HG03558 (cell line): ENCODE measurements around the gene OSBP2.
"Not testable (repeated sequence)": the region's sequence is repeated elsewhere in the genome, so short reads cannot be mapped to it uniquely, and the experiment has no call there.

ENCODE experiments used
- ATAC-seq: cut with Tn5 transposase; IDR thresholded peaks from one replicate; pipeline ENCODE4 v1.9.1; 2021; ENCODE audit warnings: moderate number of reproducible peaks; ENCODE audit not compliant: unreplicated experiment; ENCODE audit errors: extremely low read depth

OSBP2 gene

DNA sequence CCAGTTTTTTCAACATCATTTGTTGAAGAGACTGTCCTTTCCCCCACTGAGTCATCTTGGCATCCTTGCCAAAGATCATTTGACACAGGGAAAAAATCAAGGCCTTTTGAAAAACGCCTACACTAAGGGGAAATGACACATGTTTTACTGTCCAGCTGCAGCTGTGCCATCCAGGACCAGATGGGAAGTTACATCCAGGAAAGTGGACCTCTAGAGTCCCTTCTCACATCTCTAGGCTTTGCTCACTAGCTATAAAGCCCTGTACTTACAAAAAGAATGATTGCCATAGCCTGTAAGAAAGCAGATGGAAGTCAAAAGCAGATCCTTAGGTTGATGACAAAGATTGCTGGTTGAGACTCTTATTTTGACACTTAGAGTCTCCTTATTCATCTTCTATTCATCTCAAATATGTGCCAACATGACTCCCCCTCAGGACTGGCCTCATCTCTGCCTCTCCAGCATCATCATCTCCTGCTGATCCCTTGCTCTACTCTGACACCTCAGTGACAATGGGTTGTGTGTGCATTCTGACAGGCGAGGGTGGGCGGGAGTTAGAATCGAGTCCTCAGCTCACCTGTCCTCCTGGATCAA lies 22.8 kb downstream of the OSBP2 start:
- no peak for ATAC-seq

DNA sequence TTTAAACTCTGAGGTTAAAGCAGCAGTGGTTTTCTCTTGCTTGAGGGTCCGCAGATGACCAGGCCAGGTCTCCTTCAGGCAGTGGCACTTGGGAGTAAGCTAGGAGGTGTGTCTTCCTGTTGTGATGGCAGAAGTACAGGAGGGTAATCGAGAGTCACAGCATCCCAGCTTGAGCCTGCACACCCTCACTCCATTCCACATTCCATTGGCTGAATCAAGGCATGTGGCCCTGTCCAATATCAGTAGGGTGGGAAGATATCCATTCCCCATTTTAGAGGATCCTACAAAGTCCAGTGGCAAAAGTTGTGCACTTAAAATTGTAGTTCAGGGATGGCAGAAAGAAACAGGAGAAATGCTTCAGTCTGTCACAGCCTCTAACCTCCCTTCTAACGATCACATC lies 23.3 kb downstream of the OSBP2 start:
- ATAC-seq: no peak

GRCh38 chr22:30718491-30718890 lies 23.8 kb downstream of the OSBP2 start:
- no peak for ATAC-seq

- no peak for ATAC-seq
These were observed 24.3 kb downstream of the OSBP2 start for GRCh38 chr22:30718938-30719337.

- ATAC-seq: no peak
These were observed 25.7 kb downstream of the OSBP2 start for GRCh38 chr22:30720263-30720837.

GRCh38 chr22:30721741-30722140 lies 27.1 kb downstream of the OSBP2 start:
- no peak for ATAC-seq

- ATAC-seq: no peak
These were observed 34.2 kb downstream of the OSBP2 start for GRCh38 chr22:30728826-30729225.

DNA sequence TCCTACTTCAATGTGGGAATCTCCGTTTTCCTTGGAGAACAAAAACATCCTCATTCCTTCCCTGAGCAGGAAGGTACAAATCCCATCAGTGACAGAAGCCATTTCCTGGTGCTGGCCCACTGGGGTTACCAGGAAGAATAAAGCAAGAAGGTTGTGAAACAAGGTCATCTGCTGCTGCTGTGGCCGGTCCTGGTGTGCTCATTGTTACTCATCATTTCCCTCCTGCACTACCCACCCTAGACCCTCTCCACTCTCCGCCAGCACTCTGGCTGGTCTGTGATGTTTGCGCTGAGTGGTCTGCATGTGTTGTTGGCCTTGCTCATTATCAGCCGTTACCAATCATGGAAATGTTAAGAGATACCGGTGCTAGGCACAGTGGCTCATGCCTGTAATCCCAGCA lies 37.0 kb downstream of the OSBP2 start:
- no peak for ATAC-seq

DNA sequence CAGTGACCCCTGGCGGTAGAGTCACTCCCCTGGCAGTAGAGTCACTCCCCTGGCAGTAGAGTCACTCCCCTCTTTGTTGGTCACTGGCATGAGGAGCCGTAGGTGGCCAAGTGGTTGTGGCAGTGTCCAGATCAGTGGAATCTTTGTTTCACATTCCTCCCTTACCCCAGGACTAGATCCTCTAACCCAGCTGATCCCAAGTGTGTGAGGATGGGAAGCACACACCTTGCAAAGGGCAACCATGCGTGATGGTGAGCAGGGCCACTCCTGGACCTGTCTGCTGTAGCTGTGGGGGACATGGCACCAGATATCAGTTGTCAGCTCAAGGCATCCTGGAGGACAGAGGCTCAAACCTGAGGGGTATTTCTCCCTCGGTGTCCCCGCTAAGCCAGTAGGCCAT lies 37.8 kb downstream of the OSBP2 start:
- no peak for ATAC-seq

GRCh38 chr22:30733181-30733631 lies 38.5 kb downstream of the OSBP2 start:
- ATAC-seq: no peak

GRCh38 chr22:30740007-30740406 lies 45.3 kb downstream of the OSBP2 start:
- not testable (repeated sequence) for ATAC-seq

GRCh38 chr22:30740511-30740910 lies 45.8 kb downstream of the OSBP2 start:
- ATAC-seq: not testable (repeated sequence)

GRCh38 chr22:30742291-30743256 lies 47.9 kb downstream of the OSBP2 start:
- no peak for ATAC-seq

DNA sequence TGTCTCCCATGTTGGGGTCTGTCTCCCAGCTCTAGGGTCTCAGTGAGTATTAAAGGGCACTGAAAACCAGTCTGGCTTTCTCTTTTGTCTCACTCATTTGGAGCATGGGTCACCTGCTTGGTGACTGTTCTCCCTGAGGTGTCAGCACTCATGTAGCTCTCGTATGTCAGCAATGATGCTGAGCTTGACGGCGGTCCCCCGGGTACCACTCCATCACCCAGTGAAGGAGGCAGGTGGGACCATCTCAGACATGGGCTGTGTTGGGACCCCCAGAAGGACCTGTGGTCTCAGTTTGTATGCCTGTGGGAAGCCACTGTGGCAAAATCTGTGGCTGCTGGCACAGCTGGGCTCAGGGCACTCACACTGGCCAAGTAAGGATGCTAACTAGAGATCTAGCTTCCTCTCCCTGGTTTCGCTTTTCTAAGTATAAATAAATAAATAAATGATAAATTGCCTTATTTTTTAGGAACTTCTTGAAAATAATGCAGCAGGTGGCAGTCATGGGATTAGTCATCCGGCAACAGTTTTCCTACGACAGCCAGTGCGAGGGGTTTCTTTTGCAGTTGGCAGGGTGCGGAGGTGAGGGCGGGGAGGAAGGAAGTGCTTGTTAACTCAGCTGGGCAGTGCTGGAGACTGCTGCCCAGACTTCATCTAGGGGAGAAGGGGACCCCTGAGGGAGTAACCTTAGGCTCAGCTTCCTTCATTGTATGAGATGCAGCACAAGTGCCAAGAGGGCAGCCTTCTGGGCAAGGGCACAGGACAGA lies 48.8 kb downstream of the OSBP2 start:
- ATAC-seq: no peak

DNA sequence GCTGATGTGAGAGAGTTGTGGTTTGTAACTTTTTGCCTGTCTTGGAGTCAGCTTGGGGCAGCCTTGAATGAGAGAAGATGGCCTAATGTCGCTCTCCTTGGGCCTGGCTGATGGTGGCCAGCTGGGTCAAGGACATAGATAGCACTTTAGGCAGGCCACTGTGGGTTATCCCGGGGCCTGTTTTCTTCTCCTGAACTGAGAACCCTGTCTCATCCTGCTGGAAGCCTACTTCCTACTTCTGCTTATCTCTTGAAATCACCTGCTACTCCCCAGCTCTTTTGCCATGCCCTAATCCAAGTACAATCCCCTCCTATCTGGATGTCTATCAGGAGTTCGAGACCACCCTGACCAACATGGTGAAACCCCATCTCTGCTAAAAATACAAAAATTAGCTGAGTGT lies 49.5 kb downstream of the OSBP2 start:
- ATAC-seq: no peak

- no peak for ATAC-seq
These were observed 52.8 kb downstream of the OSBP2 start for GRCh38 chr22:30747493-30747892.

GRCh38 chr22:30749272-30749671 lies 54.6 kb downstream of the OSBP2 start:
- ATAC-seq: no peak

- ATAC-seq: no peak
These were observed 55.2 kb downstream of the OSBP2 start for GRCh38 chr22:30749849-30750248.

DNA sequence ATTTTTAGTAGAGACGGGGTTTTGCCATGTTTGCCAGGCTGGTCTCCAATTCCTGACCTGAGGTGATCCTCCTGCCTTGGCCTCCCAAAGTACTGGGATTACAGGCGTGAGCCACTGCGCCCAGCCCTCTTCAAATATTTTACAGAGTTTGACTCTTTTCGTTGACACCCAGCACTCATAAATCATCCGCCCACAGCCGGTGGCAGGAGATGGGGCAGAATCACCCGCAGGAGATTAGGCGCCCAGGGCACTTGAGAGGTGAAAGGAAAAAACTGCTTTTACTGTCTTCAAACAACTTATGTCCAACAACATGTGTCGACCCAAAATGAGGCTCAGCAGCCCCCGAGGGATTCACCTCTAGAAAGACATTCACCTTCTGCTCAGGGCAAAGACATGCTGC lies 56.9 kb downstream of the OSBP2 start:
- ATAC-seq: no peak

DNA sequence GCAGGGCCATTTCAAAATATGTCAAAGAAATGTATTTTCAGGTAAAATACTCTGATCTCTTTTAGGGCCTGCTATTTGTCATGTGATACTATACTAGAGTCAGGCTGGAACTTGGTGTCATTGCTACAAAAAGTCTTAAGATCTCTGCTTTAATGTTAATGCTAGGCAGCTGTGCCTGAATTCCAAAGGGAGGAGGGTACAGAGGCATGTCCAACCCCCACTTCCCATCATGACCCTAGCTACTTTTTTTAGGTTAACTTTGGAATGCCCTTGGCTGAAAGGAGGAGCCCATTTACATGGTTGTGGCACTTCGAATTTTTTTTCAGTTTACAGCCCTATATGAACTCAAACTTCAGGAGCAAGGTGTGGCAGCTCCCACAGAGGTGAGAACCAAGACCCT lies 58.1 kb downstream of the OSBP2 start:
- no peak for ATAC-seq

DNA sequence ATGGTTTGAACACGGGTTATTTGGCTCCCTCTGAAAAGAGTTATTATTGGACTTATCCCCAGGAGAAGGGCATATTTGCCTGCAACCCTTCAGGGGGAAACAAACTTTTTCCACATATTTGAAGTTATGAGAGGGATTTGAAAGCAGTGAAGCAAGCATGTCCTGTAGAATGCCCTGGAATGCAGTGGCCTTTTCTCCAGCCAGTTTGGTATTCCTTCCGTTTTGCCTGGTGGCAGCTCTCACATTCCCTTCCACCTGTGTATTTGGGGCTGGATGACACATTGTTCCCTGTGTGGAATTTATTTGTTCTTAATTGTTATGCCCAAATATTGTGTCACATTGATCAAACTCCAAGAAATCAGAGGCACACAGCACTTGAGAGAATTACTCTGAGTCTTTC lies 59.0 kb downstream of the OSBP2 start:
- no peak for ATAC-seq
